Measurements from ENCODE around the gene P4HB. TPM values are rescaled to one million over a fixed set of nuclear protein-coding genes. Genes with fewer than 3 reads are reported as not detected.
A peak's percentile ranks its signal among the peaks of the same experiment; 100 is the strongest.
"Not testable (repeated sequence)": the region's sequence is repeated elsewhere in the genome, so short reads cannot be mapped to it uniquely, and the experiment has no call there.

P4HB gene
- total and polyA plus RNA-seq, 12 donors: 244 to 801 (median 332) TPM

- intact Hi-C loops (cut with DNase I): no loop called here
- no peak for TF ChIP-seq CTCF (IDR thresholded peaks at IDR 0.05)
- ATAC-seq (peak in 1 of 8 donors; percentile 4), DNase-seq (no peak)
- H3K9me3 ChIP-seq: no peaks in the 10 kb centered on the region
- WGBS, 2 donors: 83 to 89% methylated on average over 15 of the region's 15 CpGs
- peaks cover 0 to 18% (median 10%) of the 10 kb centered on the region in 9 donors for H3K4me1 ChIP-seq
- H3K27me3 ChIP-seq: no peaks in the 10 kb centered on the region
- peaks cover 10 to 48% (median 41%) of the 10 kb centered on the region in 9 donors for H3K36me3 ChIP-seq
- no peak overlapping the region for H3K4me3 ChIP-seq
- H3K27ac ChIP-seq: peak overlapping the region in 6 of 10 donors; percentile 59 to 85 (median 70)
Observed at GRCh38 chr17:81841866-81842265, 18.5 kb downstream of the P4HB start.

GRCh38 chr17:81840826-81841778 is 19.2 kb downstream of the P4HB start:
- Histone ChIP-seq H3K9me3 (no peaks in the 10 kb centered on the region), H3K27ac (peak overlapping the region in 8 of 10 donors; percentile 35 to 85 (median 64)), H3K4me1 (peaks cover 0 to 18% (median 10%) of the 10 kb centered on the region in 9 donors), H3K36me3 (peaks cover 10 to 40% (median 33%) of the 10 kb centered on the region in 9 donors), H3K4me3 (peak overlapping the region in 2 of 10 donors; percentile 5 to 11), H3K27me3 (no peaks in the 10 kb centered on the region)
- no peak for TF ChIP-seq CTCF (IDR thresholded peaks at IDR 0.05)
- DNase-seq (no peak), ATAC-seq (peak; percentile 29 to 76 (median 62))
- intact Hi-C loops (cut with DNase I): no loop called here
- WGBS, 2 donors: 51 to 64% methylated on average over 40 of the region's 40 CpGs

GRCh38 chr17:81840059-81840458 is 20.3 kb downstream of the P4HB start:
- intact Hi-C loops (cut with DNase I); H3K4me3 ChIP-seq; H3K27me3 ChIP-seq; ATAC-seq; DNase-seq; H3K9me3 ChIP-seq: not testable (repeated sequence)
- Histone ChIP-seq H3K4me1 (peaks cover 0 to 18% (median 10%) of the 10 kb centered on the region in 9 donors), H3K27ac (peak overlapping the region in 1 of 10 donors; percentile 85), H3K36me3 (peaks cover 8 to 30% (median 22%) of the 10 kb centered on the region in 9 donors)
- WGBS, 2 donors: 93 to 97% methylated on average over 5 of the region's 5 CpGs

GRCh38 chr17:81839301-81839700 is 21.0 kb downstream of the P4HB start:
- no peak overlapping the region for H3K4me3 ChIP-seq
- intact Hi-C loops (cut with DNase I): no loop called here
- DNase-seq: no peak
- no peaks in the 10 kb centered on the region for H3K9me3 ChIP-seq
- no peak for TF ChIP-seq CTCF (IDR thresholded peaks at IDR 0.05)
- peaks cover under 1 to 22% (median 15%) of the 10 kb centered on the region in 9 donors for H3K36me3 ChIP-seq
- ATAC-seq: no peak
- H3K4me1 ChIP-seq: peaks cover 0 to 21% (median 10%) of the 10 kb centered on the region in 9 donors
- H3K27ac ChIP-seq: no peak overlapping the region
- WGBS, 2 donors: 81 to 84% methylated on average over 15 of the region's 15 CpGs
- H3K27me3 ChIP-seq: no peaks in the 10 kb centered on the region

Data from heart right ventricle (tissue), 16 donors.